PC-3 (cell line): ENCODE measurements around the gene SDK1.

ENCODE experiments used
- CTCF ChIP-seq: fragments of 300-600 bp; sonication (generic); conservative IDR thresholded peaks from 2 replicates; pipeline ENCODE4 v1.5.1; 2017; ENCODE audit warnings: antibody characterized with exemption, low read depth, mild to moderate bottlenecking, low read length
- EZH2phosphoT487 ChIP-seq: fragments of 300-600 bp; sonication (generic); IDR thresholded peaks from 2 replicates; pipeline ENCODE4 v1.6.1; 2018; ENCODE audit warnings: mild to moderate bottlenecking, antibody characterized with exemption, low read length, borderline replicate concordance

- TF ChIP-seq CTCF: no peak
- no peak for TF ChIP-seq EZH2phosphoT487
Measured at GRCh38 chr7:3978839-3979238, 677.8 kb downstream of the SDK1 start.
